GM19025 (cell line): ENCODE results near the gene HBD.
"Not testable (repeated sequence)": the region's sequence is repeated elsewhere in the genome, so short reads cannot be mapped to it uniquely, and the experiment has no call there.

Experiments used
- ATAC-seq: cut with Tn5 transposase; IDR thresholded peaks from one replicate; pipeline ENCODE4 v1.9.1; 2021; ENCODE audit warnings: mild to moderate bottlenecking, low read depth, moderate library complexity; ENCODE audit not compliant: unreplicated experiment

The HBD gene

GRCh38 chr11:5254023-5254422, 19.7 kb upstream of the HBD start:
- not testable (repeated sequence) for ATAC-seq

GRCh38 chr11:5253440-5253839, 19.2 kb upstream of the HBD start:
- not testable (repeated sequence) for ATAC-seq

GRCh38 chr11:5252919-5253265, 18.6 kb upstream of the HBD start:
- no peak for ATAC-seq

GRCh38 chr11:5252192-5252918, 18.1 kb upstream of the HBD start:
- ATAC-seq, result no peak

GRCh38 chr11:5251746-5252145, 17.5 kb upstream of the HBD start:
- ATAC-seq, result no peak

GRCh38 chr11:5250543-5251204, 16.4 kb upstream of the HBD start:
- no peak for ATAC-seq

- ATAC-seq, result not testable (repeated sequence)
These were observed 15.6 kb upstream of the HBD start, which contains the start of gene HBG1 for GRCh38 chr11:5249807-5250396. TSS of gene HBG1 (minus strand) at chr11:5249857. CDS start at chr11:5249804, 53 bp downstream.

- ATAC-seq, result not testable (repeated sequence)
These were observed 14.2 kb upstream of the HBD start for GRCh38 chr11:5248498-5248897.

GRCh38 chr11:5247472-5248192, 13.3 kb upstream of the HBD start:
- ATAC-seq, result no peak

GRCh38 chr11:5246772-5247471, 12.6 kb upstream of the HBD start:
- ATAC-seq, result no peak

GRCh38 chr11:5245155-5245554, 10.9 kb upstream of the HBD start:
- no peak for ATAC-seq

GRCh38 chr11:5243816-5244180, 9.5 kb upstream of the HBD start:
- ATAC-seq, result no peak

GRCh38 chr11:5242933-5243815, 8.9 kb upstream of the HBD start:
- ATAC-seq, result no peak

GRCh38 chr11:5242208-5242607, 7.9 kb upstream of the HBD start:
- no peak for ATAC-seq

- no peak for ATAC-seq
These were observed 7.2 kb upstream of the HBD start for GRCh38 chr11:5241458-5241857.

GRCh38 chr11:5240458-5240857, 6.2 kb upstream of the HBD start:
- ATAC-seq, result no peak

GRCh38 chr11:5240056-5240455, 5.8 kb upstream of the HBD start:
- no peak for ATAC-seq

GRCh38 chr11:5239046-5239445, 4.8 kb upstream of the HBD start:
- no peak for ATAC-seq

- ATAC-seq, result no peak
These were observed 4.2 kb upstream of the HBD start for GRCh38 chr11:5238486-5238885.

- no peak for ATAC-seq
These were observed 3.1 kb upstream of the HBD start for GRCh38 chr11:5237420-5237819.
